NCI-H1930 (cell line): Measurements from ENCODE around the gene PLA2G3.
"Not testable (repeated sequence)": the region's sequence is repeated elsewhere in the genome, so short reads cannot be mapped to it uniquely, and the experiment has no call there.

Source experiments
- DNase-seq, 2 experiments: peaks; one replicate each; lab custom pipeline; 2025; lab: John Stamatoyannopoulos, UW

PLA2G3 gene

GRCh38 chr22:31099841-31100761 lies 40.2 kb downstream of the PLA2G3 start:
- DNase-seq: no peak

GRCh38 chr22:31099386-31099785 lies 40.9 kb downstream of the PLA2G3 start:
- no peak for DNase-seq

DNA sequence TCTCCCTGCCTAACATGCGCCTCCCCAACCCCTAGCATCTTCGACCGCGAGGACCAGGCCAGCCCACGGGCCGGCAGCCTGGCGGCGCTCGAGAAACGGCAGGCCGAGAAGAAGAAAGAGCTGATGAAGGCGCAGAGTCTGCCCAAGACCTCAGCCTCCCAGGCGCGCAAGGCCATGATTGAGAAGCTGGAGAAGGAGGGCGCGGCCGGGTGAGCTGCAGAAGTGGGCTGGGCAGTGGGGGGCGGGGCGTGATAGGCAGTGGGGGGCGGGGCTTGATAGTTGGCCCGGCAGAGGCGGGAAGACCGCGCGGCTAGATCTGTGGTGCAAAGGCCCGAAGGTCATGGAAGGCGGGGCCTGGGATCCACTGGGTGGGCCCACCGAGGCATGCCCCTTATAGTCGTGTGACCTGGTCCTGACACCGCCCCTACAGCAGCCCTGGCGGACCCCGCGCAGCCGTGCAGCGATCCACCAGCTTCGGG lies 41.6 kb downstream of the PLA2G3 start:
- no peak for DNase-seq

DNA sequence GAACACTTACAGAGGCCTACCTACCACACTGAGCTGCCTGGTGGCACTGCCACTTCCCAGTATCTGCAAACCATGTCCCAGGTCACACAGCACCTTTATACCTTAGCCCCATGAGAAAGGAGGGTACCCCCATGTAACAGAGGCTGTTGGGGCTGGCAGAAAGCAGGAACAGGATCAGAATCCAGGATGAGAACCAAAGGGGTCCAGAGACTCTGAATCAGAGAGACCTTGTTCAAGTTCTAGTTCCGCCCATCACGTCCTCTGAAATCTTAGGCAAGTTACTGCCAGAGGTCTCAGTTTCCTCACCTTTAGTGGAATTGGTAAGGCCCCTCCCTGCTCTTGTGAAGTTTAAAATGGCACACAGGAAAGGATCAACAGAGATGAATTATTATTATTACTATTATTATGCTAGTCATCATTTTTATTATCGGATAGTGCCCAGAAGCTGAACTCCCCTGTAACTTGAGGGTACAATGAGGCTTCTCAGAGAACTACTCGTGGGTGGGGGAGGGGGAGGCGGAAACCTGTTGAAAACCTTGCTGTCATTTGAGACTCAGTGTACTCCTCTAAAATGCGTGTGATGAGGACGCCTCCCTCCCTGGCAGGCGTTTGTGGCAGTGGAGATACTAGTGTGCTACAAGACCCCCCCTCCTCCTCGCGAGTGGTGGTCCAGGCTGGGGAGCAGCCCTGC lies 42.2 kb downstream of the PLA2G3 start:
- DNase-seq: no peak

DNA sequence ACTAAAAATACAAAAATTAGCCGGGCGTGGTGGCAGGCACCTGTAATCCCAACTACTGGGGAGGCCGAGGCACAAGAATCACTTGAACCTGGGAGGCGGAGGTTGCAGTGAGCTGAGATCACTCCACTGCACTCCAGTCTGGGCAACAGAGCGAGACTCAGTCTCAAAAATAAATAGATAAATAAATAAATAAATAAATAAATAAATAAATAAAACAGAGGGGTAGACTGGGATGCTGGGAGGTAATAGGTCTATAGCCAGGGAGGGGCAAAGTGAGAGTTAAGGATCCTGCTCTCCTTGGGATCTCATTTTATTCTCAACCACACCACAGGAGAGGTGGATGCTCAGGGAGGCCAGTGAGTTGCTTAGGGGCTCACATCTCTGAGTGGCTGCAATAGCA lies 42.8 kb downstream of the PLA2G3 start:
- DNase-seq: not testable (repeated sequence)

- DNase-seq: no peak
Measured at GRCh38 chr22:31096657-31097279, 43.5 kb downstream of the PLA2G3 start.

DNA sequence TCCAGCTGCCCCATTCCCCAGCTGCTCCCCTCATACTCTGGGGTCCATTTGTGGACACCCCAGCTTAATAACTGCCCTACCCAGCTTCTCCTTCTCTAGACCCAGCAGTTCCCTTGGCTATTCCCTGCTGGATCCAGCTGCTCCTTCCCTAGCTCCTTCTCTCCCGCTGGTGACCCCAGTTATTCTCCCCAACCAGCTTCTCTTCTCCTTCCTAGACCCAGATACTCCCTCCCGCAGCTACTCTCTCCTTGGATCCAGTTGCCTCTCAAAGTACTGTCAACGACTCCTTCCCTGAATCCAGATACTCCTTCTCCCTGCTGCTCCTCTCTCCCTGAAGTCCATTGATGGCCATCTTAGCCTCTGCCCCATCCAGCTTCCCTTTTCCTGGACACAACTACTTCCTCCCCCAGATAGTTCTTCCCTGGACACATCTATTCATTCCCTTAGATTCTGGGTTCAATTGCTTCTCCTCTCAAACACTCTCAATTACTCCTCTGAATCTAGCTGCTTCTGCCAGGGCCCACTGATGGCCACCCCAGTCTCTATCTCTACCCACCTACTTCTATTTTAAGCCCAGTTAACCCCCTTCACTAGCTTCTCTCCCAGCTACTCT lies 44.6 kb downstream of the PLA2G3 start:
- DNase-seq: no peak

- no peak for DNase-seq
Measured at GRCh38 chr22:31094741-31095140, 45.6 kb downstream of the PLA2G3 start.

- no peak for DNase-seq
Measured at GRCh38 chr22:31094021-31094551, 46.2 kb downstream of the PLA2G3 start.

DNA sequence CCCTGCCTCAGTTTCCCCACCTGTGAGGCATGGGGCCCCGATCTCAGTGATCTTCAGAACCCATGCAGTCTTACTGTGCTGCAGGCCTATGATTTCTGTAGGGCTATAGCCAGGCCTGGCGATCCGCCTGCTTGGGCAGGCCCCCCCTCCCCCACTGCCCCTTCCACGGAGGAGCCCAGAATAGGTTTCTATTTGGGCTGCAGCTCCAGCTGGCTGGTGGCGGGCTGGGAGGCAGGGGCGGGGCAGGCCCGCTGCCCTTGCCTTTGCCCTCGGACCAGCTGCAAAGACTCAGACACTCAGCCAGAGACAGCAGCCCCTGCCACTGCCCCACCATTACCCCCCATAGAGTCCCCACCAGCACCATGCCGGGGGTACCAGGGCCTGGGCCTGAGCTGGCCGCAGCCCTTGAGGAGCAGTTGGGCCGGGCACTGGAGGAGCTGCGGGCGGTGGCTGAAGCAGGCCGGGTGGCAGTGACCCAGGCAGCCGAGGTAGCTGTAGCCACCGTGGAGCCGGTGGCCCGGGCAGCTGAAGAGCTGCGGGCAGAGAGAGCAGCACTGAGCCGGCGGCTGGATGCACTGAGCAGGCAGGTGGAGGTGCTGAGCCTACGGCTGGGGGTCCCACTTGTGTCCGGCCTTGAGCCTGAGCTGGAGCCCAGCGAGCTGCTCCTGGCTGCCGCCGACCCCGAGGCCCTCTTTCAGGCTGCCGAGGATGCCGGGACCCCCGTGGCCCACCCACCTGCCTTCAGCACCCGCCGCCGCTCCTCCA lies 47.0 kb downstream of the PLA2G3 start:
- no peak for DNase-seq

- DNase-seq: no peak
Measured at GRCh38 chr22:31092161-31092560, 48.1 kb downstream of the PLA2G3 start.

DNA sequence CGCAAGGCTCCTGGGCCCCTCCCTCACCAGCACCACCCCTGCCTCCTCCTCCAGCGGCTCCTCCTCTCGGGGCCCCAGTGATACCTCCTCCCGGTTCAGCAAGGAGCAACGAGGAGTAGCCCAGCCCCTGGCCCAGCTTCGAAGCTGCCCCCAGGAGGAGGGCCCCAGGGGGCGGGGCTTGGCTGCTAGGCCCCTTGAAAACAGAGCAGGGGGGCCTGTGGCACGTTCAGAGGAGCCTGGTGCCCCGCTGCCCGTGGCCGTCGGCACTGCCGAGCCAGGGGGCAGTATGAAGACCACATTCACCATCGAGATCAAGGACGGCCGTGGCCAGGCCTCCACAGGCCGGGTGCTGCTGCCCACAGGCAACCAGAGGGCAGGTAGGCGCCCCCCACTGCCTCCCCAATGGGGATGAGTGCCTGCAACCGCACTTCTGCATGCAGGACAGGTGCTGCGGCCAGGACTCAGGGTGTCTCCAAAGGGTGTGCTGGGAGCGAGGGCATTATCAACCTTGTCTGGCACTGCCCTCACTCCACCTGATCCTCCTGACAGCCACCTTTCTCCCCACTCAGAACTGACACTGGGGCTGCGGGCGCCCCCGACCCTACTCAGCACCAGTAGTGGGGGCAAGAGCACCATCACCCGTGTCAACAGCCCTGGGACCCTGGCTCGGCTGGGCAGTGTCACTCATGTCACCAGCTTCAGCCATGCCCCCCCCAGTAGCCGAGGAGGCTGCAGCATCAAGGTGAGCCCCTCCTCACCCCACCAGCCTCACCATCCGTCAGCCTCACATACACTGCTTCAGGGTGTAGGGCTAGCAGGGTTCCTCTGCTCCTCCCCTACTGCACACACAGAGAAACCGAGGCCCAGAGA lies 49.0 kb downstream of the PLA2G3 start:
- no peak for DNase-seq

GRCh38 chr22:31090217-31091085 lies 49.9 kb downstream of the PLA2G3 start:
- no peak for DNase-seq

DNA sequence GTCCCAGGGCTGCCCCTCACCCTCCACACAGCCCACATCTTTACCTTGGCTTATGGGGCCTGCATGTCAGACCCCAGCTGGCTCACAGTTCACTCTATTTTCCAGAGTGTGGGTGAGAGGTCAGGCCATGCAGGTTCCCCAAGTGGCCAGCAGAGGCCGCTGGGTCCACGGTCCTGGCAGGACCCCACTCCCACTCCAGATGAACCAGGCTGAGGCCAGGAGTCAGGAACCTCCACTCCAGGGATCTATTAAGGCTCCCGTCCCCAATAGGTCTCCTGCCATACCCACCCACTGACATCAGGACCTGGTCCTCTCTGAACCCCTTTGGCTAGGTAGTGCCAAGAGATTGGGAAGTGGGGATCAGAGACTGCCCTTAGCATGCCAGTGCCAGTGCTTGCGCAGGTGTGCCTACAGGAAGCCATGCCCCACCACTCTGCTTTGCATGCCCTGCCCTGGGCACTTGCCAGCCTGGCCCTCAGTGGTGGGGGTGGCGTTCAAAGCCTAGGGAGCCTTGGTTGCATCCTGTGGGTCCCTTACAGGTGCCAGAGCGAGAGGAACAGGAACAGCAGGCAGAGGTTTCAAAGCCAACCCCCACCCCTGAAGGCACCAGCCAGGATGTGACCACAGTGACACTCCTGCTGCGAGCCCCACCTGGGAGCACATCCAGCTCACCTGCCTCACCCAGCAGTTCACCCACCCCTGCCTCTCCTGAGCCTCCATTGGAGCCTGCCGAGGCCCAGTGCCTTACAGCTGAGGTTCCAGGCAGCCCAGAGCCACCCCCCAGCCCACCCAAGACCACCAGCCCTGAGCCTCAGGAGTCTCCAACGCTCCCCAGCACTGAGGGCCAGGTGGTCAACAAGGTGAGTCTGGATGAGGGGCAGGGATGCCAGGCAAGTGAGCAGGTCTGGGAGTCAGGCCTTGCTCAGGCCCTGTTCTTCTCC lies 50.9 kb downstream of the PLA2G3 start:
- DNase-seq: peak in 1 of 2 experiments; percentile 3

DNA sequence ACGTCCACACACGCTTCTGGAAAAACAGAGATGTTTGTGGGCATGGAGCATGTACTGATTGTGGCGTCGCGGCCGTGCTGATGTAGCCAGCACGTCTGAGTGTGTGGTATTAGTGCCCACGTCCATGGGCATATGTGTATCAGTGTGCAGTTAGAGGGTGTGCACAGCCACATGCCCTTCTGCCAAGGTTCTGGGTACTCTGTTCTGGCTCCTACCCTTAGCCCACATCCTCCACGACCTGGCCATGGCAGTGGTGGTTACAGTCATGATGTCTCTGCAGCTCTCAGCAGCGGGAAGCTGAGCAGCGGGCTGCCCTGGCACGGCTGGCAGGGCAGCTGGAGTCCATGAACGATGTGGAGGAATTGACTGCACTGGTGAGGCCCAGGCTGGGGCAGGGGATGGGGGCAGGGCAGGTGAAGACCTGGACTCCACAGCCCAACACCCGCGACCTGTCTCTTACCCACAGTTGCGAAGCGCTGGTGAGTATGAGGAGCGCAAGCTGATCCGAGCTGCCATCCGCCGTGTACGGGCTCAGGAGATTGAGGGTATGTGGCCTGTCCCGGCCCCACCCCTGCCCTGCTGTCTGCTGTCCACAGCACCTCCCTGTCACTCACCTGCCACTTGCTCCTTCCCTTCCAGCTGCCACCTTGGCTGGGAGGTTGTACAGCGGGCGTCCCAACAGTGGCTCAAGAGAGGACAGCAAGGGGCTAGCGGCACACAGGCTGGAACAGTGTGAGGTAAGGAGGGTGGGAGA lies 51.9 kb downstream of the PLA2G3 start:
- DNase-seq: no peak

DNA sequence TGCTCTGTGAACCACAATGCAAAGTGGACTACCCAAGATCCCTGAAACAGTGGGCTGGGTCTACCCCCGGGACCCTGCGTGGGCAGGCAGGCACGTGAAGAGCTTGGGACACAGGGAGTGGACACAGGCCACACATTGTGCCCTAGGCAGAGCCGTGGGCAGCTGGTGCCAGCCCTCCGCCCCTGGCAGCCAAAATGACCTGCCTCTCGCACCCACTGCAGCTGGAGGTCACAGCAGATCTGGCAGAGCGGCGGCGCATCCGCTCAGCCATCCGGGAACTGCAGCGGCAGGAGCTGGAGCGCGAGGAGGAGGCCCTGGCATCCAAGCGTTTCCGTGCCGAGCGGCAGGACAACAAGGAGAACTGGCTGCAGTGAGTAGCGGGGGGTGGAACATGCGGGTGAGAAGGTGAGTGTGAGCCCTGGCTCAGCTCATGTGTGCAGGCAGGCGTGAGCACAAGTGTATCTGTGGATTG lies 52.5 kb downstream of the PLA2G3 start:
- DNase-seq: no peak

- DNase-seq: no peak
Measured at GRCh38 chr22:31086703-31087330, 53.5 kb downstream of the PLA2G3 start.
